IMR-90 (cell line): ENCODE results near the gene RGPD8. TPM values are rescaled to one million over a fixed set of nuclear protein-coding genes. Genes with fewer than 3 reads are reported as not detected.
"Not testable (repeated sequence)": the region's sequence is repeated elsewhere in the genome, so short reads cannot be mapped to it uniquely, and the experiment has no call there.

Experiments
- ATAC-seq: fragments of 200-7000 bp; cut with Tn5 transposase; 2 replicates; pipeline ENCODE4 v1.9.1; 2020; ENCODE audit warnings: low read depth, mild to moderate bottlenecking, moderate library complexity
- BruUV-seq: library from RNA; stranded (reverse); fragments of 400-500 nt; replicated peaks from 2 replicates; lab custom pipeline; 2021; lab: Mats Ljungman, UMichigan
- CTCF ChIA-PET: fragments of 300-600 bp; formaldehyde crosslinking; extraction: SDS; loops from one replicate; lab custom pipeline; 2021; ENCODE audit warnings: antibody characterized with exemption; lab: Yijun Ruan, JAX
- POLR2A ChIA-PET: fragments of 300-600 bp; sonication (Branson Sonifier 250); formaldehyde crosslinking; loops from one replicate; lab custom pipeline; 2022; ENCODE audit warnings: antibody characterized with exemption; ENCODE audit not compliant: unreplicated experiment; lab: Charles Lee
- DNase-seq: peaks from one replicate; pipeline ENCODE4 v3.0.0; 2013
- H2AFZ ChIP-seq: replicated peaks from 2 replicates; pipeline ENCODE3; 2013; ENCODE audit warnings: low read length, mild to moderate bottlenecking; ENCODE audit not compliant: poor library complexity
- H2AK5ac ChIP-seq: 2 replicates; pipeline ENCODE4 v1.6.1; 2013; ENCODE audit warnings: low read depth, low read length, inconsistent platforms
- H2AK9ac ChIP-seq: replicated peaks from 2 replicates; pipeline ENCODE3; 2013; ENCODE audit warnings: mild to moderate bottlenecking, low read depth, low read length, moderate library complexity; ENCODE audit not compliant: poor library complexity
- H2BK120ac ChIP-seq: 2 replicates; pipeline ENCODE4 v1.6.1; 2013; ENCODE audit warnings: low read depth, low read length, inconsistent platforms
- H2BK15ac ChIP-seq: 3 replicates; pipeline ENCODE4 v1.6.1; 2013; ENCODE audit warnings: low read depth, low read length, inconsistent platforms
- H2BK20ac ChIP-seq: 2 replicates; pipeline ENCODE4 v1.6.1; 2013; ENCODE audit warnings: low read depth, mild to moderate bottlenecking, inconsistent platforms, low read length, moderate library complexity
- H2BK5ac ChIP-seq: 2 replicates; pipeline ENCODE4 v1.6.1; 2013; ENCODE audit warnings: mild to moderate bottlenecking, low read depth, low read length, inconsistent platforms; ENCODE audit not compliant: poor library complexity, severe bottlenecking
- H3K14ac ChIP-seq: replicated peaks from 2 replicates; pipeline ENCODE4 v1.6.1; 2013; ENCODE audit warnings: low read depth, low read length, inconsistent platforms
- H3K18ac ChIP-seq: 2 replicates; pipeline ENCODE4 v1.6.1; 2013; ENCODE audit warnings: low read depth, low read length, control low read depth
- H3K23ac ChIP-seq: 2 replicates; pipeline ENCODE4 v1.6.1; 2013; ENCODE audit warnings: low read depth, low read length, inconsistent platforms
- H3K27ac ChIP-seq: 2 replicates; pipeline ENCODE4 v1.5.1; 2013; ENCODE audit warnings: mild to moderate bottlenecking, control low read depth, low read length; ENCODE audit not compliant: insufficient read depth
- H3K27me3 ChIP-seq: 2 replicates; pipeline ENCODE4 v1.6.1; 2013; ENCODE audit warnings: low read length; ENCODE audit not compliant: control insufficient read depth, insufficient read depth
- H3K36me3 ChIP-seq: 2 replicates; pipeline ENCODE4 v1.6.1; 2013; ENCODE audit warnings: low read length, mixed read lengths; ENCODE audit not compliant: control insufficient read depth, insufficient read depth
- H3K4ac ChIP-seq: 2 replicates; pipeline ENCODE4 v1.6.1; 2013; ENCODE audit warnings: low read depth, low read length, inconsistent platforms
- H3K4me1 ChIP-seq: 2 replicates; pipeline ENCODE4 v1.6.1; 2013; ENCODE audit warnings: low read length, mixed read lengths; ENCODE audit not compliant: control insufficient read depth, insufficient read depth
- H3K4me2 ChIP-seq: 2 replicates; pipeline ENCODE4 v1.6.1; 2013; ENCODE audit warnings: low read depth, mild to moderate bottlenecking, control low read depth, low read length, moderate library complexity
- H3K4me3 ChIP-seq: 2 replicates; pipeline ENCODE4 v1.5.1; 2013; ENCODE audit warnings: low read depth, mild to moderate bottlenecking, control low read depth, low read length, moderate library complexity; ENCODE audit not compliant: insufficient read depth
- H3K56ac ChIP-seq: 2 replicates; pipeline ENCODE4 v1.6.1; 2013; ENCODE audit warnings: low read length, inconsistent platforms; ENCODE audit not compliant: insufficient read depth; ENCODE audit errors: extremely low read depth
- H3K79me1 ChIP-seq, 2 experiments: 2 replicates each; pipeline ENCODE4 v1.6.1; 2013; ENCODE audit warnings: low read length in 2 of 2, inconsistent platforms in 1 of 2, low read depth in 1 of 2
- H3K9ac ChIP-seq: 2 replicates; pipeline ENCODE4 v1.6.1; 2013; ENCODE audit warnings: low read depth, low read length, control low read depth
- H3K9me1 ChIP-seq: 2 replicates; pipeline ENCODE4 v1.6.1; 2013; ENCODE audit warnings: low read length, inconsistent platforms; ENCODE audit not compliant: insufficient read depth
- H3K9me3 ChIP-seq: 2 replicates; pipeline ENCODE4 v1.6.1; 2013; ENCODE audit warnings: low read length; ENCODE audit not compliant: control insufficient read depth, insufficient read depth
- H4K20me1 ChIP-seq: 2 replicates; pipeline ENCODE4 v1.6.1; 2013; ENCODE audit warnings: low read length, inconsistent platforms; ENCODE audit not compliant: insufficient read depth
- H4K5ac ChIP-seq: 2 replicates; pipeline ENCODE4 v1.6.1; 2013; ENCODE audit warnings: mild to moderate bottlenecking, low read depth, low read length, control low read depth
- H4K8ac ChIP-seq, 2 experiments: 2 replicates each; pipeline ENCODE4 v1.6.1; 2013; ENCODE audit warnings: low read depth in 2 of 2, low read length in 2 of 2, control low read depth in 1 of 2, inconsistent platforms in 1 of 2
- H4K91ac ChIP-seq: 2 replicates; pipeline ENCODE4 v1.6.1; 2013; ENCODE audit warnings: low read depth, low read length, inconsistent platforms; ENCODE audit not compliant: insufficient read depth
- WGBS, 2 experiments: methylation state at CpG; one replicate each; pipeline versions ENCODE4 v1.1.5 to v1.1.7; 2013; ENCODE audit warnings: missing lambda C conversion rate in 2 of 2; ENCODE audit not compliant: insufficient read length in 1 of 2; ENCODE audit errors: extremely low coverage in 2 of 2; 5-methylcytosine and 5-hydroxymethylcytosine counted together
- dilution Hi-C: fragments of 300-500 bp; cut with HindIII; formaldehyde crosslinking; loops from one replicate; pipeline ENCODE4 v1.14.3; 2018; ENCODE audit warnings: low sequenced_read_pairs; ENCODE audit not compliant: unreplicated experiment
- in situ Hi-C: fragments of 300-500 bp; cut with MboI; formaldehyde crosslinking; loops from 3 replicates; pipeline ENCODE4 v1.14.3; 2019; ENCODE audit warnings: low sequenced_read_pairs, inconsistent platforms, mixed read lengths
- intact Hi-C: fragments of 100-400 bp; cut with micrococcal nuclease; formaldehyde crosslinking; loops from 2 replicates; pipeline ENCODE4 v1.10.0; 2022
- polyA plus RNA-seq, 3 experiments: library from polyadenylated mRNA; depleted of rRNA; stranded (reverse); fragments of >200 nt; gene quantifications; 2 replicates each; pipeline ENCODE4 v1.2.3, GENCODE V29; 2012; ENCODE audit warnings: low replicate concordance in 1 of 3
- total RNA-seq: library from RNA; depleted of rRNA; stranded (reverse); fragments of >200 nt; gene quantifications from 2 replicates; pipeline ENCODE4 v1.2.3, GENCODE V29; 2012

The RGPD8 gene
- total and polyA plus RNA-seq, 2 of the 4 experiments (the other 2 are of a cell fraction): 0.67 to 4.1 TPM

DNA sequence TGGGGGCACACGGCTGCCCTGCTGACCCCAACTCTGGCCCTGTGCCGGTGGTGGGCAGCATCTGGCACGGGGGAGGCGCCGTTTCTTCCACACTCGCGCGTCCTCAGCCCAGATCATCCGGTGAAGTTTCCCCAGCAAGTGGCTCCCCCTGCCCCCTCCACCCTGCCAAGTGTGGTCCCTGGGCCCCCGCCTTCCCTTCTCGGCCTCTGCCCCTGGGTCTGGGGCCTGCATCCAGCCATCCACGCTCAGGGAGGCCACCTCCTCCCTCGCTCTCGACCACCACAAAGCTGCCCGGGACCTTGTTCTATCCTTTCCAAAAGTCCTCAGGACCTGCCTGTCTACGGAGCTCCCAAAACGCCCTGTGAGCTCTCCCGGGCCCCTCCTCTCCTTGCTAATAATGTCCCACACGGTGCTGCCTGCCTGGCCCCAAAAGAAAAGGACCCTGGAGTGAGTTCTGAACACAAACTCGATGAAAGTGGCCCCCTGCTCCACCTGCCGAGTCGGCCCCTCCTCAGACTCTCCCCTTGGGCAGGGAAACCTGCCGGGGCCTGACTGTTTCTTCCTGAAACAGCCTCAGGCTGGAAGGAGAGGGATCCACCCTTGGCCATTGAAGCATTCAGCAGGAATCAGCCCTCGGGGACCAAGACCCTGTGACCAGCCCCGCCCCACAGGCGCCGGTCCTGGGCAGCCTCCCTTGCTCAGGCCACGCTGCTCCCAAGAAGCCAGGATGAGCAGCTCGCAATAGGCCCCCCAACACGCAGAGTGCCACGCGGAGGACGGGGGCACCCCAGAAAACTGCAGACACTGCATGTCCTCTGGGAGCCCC, 1.7 kb upstream of the RGPD8 start:
- H2BK15ac ChIP-seq, H4K20me1 ChIP-seq, H2AFZ ChIP-seq, H3K79me1 ChIP-seq, H2AK9ac ChIP-seq, H3K9ac ChIP-seq, H3K4me3 ChIP-seq, H4K91ac ChIP-seq, H2AK5ac ChIP-seq, CTCF ChIA-PET, H4K5ac ChIP-seq, H3K9me1 ChIP-seq, ATAC-seq, BruUV-seq, H3K27ac ChIP-seq, POLR2A ChIA-PET, H3K56ac ChIP-seq, H3K23ac ChIP-seq, H3K27me3 ChIP-seq, dilution Hi-C loops, H2BK20ac ChIP-seq, H4K8ac ChIP-seq, H2BK5ac ChIP-seq, H3K9me3 ChIP-seq, H2BK120ac ChIP-seq, H3K14ac ChIP-seq, H3K4me1 ChIP-seq, H3K18ac ChIP-seq, DNase-seq, H3K4ac ChIP-seq, H3K4me2 ChIP-seq, H3K36me3 ChIP-seq: not testable (repeated sequence)
- 68% methylated on average over 7 of the region's 33 CpGs; no CpG with 5 or more reads in 1 of the 2 experiments for WGBS, 2 experiments
- intact Hi-C loops: loop anchor here (5.0 kb wide), 2 partner anchors 313 to 553 kb away; partner anchors contain the start of gene ANAPC1
- in situ Hi-C loops: loop anchor here (25.0 kb wide), 1 partner anchor 173 kb away; the partner anchor contains the start of gene ZC3H8
